VCaP (cell line): ENCODE results near the gene KCNE4.

Experiments
- H3K27ac ChIP-seq: fragments of 450-650 bp; 2 replicates; pipeline ENCODE4 v1.5.1; 2017
- TF ChIP-seq, protein P1 (sequence below): fragments of 450-650 bp; conservative IDR thresholded peaks from 2 replicates; pipeline ENCODE4 v1.5.1; 2017; ENCODE audit warnings: mild to moderate bottlenecking, moderate library complexity

KCNE4 gene

DNA sequence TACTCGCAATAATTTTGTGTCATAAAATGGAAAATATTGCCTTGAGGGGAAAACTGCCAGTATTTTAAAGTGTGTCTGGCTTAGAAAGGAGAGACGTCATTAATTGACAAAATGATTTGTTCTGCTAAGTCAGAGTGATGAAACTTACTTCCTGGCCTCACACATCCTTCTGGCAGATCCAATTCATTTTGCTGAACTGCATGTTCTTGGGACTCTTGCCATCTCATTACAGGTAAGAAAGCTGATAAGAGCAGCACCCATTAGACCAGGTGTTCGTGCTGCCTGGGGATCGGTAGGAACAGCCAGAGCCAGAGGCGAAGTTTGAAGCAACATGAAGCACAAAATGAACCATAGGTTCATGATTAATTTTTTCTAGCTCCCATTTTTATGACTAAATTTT, 38.0 kb downstream of the KCNE4 start:
- TF ChIP-seq, protein P1, sequence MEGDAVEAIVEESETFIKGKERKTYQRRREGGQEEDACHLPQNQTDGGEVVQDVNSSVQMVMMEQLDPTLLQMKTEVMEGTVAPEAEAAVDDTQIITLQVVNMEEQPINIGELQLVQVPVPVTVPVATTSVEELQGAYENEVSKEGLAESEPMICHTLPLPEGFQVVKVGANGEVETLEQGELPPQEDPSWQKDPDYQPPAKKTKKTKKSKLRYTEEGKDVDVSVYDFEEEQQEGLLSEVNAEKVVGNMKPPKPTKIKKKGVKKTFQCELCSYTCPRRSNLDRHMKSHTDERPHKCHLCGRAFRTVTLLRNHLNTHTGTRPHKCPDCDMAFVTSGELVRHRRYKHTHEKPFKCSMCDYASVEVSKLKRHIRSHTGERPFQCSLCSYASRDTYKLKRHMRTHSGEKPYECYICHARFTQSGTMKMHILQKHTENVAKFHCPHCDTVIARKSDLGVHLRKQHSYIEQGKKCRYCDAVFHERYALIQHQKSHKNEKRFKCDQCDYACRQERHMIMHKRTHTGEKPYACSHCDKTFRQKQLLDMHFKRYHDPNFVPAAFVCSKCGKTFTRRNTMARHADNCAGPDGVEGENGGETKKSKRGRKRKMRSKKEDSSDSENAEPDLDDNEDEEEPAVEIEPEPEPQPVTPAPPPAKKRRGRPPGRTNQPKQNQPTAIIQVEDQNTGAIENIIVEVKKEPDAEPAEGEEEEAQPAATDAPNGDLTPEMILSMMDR: no peak
- no peak overlapping the region for H3K27ac ChIP-seq

- H3K27ac ChIP-seq: no peak overlapping the region
- TF ChIP-seq, protein P1: no peak
These were observed 38.7 kb downstream of the KCNE4 start for GRCh38 chr2:223090540-223091235.

GRCh38 chr2:223092667-223093066, 40.7 kb downstream of the KCNE4 start:
- TF ChIP-seq, protein P1: no peak
- H3K27ac ChIP-seq: no peak overlapping the region

DNA sequence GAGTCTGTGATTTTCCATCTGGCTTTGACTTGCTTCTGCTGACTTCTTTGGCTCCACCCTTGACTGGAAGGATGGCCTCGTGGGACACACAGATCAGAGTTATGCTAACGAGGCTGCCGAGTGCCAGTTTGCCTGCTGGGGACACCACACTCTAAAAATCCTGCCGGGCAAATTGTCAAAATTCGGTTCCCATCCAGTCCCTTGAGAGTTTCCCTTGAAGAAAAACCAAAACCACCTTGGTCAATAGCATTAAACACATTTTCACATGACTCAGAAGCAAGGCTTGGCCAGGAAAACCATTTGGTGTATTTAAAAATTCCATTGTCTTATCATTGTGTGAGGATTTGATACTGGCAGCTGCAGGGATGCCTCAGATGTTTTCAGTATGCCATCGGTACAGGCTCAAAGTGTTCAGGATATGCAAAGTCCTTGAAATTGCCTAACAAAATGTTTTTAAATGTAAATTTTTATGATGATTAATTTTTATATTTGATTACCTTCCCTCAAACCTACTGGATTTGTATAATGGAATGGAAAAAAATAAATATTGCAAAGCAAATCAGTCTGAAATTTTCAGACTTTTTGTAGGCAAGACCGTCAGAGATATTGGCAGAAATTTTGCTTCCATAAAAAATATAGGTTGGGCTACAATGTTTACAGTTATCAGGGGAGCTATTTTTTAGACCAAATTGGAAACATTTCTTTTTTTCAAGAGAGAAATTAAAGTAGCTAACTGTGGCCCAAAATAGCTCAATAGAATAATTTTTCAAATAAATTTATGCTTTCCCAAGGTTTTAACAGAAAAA, 41.6 kb downstream of the KCNE4 start:
- no peak overlapping the region for H3K27ac ChIP-seq
- TF ChIP-seq, protein P1: no peak

DNA sequence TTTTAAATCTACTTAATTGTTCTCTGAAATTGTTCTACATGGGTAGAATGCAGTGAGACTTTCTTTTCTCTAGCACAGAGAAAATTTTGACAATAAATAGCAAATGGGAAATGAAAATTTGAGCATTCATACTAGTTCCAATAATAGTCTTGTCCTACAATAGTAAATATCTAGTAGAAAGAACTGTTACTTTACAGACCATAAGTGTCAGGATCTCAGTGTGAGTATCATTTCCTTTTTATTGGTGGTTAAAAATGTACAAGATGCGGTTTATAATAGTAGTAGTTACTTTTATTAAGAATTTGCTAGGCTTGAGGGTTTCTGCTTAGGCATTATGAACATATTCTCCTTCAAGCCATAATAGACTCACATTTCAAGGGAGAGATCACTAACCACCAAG, 43.2 kb downstream of the KCNE4 start:
- H3K27ac ChIP-seq: no peak overlapping the region
- TF ChIP-seq, protein P1: no peak

DNA sequence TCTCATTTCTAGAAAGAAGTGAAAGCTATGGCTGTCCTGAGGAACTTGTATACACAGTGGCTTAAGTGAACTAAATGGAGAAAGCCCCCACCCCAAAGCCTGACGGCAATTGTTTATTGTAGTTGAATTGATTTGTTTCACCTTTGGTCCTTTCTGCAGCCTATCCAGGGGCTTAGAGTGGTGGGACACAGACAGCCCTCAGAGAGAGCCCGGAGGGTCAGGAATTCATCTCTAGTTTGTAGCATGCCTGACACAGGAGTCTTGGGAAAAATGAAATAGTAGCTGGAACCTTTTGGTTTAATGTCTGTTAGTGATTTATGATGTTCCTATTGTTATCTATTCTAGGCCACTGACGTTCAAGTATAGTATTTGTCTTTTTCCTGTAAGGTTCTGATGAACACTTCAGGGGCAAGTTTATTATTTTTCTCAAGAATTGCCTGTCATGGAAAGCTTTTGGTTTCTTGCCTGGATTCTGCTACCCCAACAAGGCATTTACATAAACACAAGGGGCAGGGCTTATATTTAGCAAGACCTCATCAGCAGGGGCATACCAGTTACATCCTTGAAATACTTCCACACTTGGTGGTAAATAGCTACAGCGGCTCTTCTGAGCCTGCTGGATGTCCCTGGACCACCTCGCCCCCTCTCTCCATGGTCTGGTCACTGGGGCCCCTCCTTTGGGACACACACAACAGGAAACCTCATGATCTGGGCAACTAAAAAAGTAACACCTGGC, 44.4 kb downstream of the KCNE4 start:
- TF ChIP-seq, protein P1: no peak

GRCh38 chr2:223097888-223098383, 45.9 kb downstream of the KCNE4 start:
- H3K27ac ChIP-seq: no peak overlapping the region
- TF ChIP-seq, protein P1: no peak

More for the DNA sequence above, 44.4 kb downstream of the KCNE4 start:
- no peak overlapping the region for H3K27ac ChIP-seq
